ENCODE measurements around the gene SHISA3. TPM values are rescaled to one million over a fixed set of nuclear protein-coding genes. Genes with fewer than 3 reads are reported as not detected.

SHISA3 gene
- total RNA-seq, 1 experiment from 2014 or later: not detected

DNA sequence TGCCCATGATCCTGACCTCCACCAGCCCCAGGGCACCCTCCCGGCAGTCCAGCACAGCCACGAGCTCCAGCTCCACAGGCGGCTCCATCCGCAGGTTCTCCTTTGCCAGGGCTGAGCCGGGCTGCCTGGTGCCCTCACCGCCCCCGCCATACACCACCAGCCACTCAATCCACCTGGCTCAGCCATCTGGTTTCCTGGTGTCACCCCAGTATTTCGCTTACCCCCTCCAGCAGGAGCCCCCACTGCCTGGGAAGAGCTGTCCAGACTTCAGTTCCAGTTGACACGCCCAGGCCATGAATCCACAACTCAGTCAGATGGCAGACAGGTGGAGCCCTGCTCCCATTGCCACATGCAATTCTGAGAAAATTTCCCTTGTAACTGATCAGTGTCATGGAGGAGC, 3.9 kb downstream of the SHISA3 start:
- no peak for DNase-seq
- intact Hi-C loops (cut with micrococcal nuclease; ENCODE audit: unreplicated experiment): no loop called here
- Mint-ChIP-seq H3K27me3 (ENCODE audit: unreplicated experiment) (peaks cover 49% of the 10 kb centered on the region), H3K27ac (ENCODE audit: unreplicated experiment) (no peak overlapping the region), H3K4me1 (ENCODE audit: low read depth, unreplicated experiment) (no peaks in the 10 kb centered on the region), H3K36me3 (ENCODE audit: insufficient read depth, unreplicated experiment) (no peaks in the 10 kb centered on the region), H3K9me3 (ENCODE audit: low read depth, unreplicated experiment) (no peaks in the 10 kb centered on the region), H3K4me3 (ENCODE audit: low read depth, unreplicated experiment) (no peak overlapping the region)
- TF ChIP-seq, protein P1, sequence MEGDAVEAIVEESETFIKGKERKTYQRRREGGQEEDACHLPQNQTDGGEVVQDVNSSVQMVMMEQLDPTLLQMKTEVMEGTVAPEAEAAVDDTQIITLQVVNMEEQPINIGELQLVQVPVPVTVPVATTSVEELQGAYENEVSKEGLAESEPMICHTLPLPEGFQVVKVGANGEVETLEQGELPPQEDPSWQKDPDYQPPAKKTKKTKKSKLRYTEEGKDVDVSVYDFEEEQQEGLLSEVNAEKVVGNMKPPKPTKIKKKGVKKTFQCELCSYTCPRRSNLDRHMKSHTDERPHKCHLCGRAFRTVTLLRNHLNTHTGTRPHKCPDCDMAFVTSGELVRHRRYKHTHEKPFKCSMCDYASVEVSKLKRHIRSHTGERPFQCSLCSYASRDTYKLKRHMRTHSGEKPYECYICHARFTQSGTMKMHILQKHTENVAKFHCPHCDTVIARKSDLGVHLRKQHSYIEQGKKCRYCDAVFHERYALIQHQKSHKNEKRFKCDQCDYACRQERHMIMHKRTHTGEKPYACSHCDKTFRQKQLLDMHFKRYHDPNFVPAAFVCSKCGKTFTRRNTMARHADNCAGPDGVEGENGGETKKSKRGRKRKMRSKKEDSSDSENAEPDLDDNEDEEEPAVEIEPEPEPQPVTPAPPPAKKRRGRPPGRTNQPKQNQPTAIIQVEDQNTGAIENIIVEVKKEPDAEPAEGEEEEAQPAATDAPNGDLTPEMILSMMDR (IDR thresholded peaks at IDR 0.05; ENCODE audit: unreplicated experiment): no peak
- BruUV-seq (replicated peaks): no TSS peak
- CTCF ChIA-PET: interaction anchor here (0.8 kb wide), 1 partner anchor 16 kb away, joined by 5 read pairs; no protein-coding TSS in a partner anchor

DNA sequence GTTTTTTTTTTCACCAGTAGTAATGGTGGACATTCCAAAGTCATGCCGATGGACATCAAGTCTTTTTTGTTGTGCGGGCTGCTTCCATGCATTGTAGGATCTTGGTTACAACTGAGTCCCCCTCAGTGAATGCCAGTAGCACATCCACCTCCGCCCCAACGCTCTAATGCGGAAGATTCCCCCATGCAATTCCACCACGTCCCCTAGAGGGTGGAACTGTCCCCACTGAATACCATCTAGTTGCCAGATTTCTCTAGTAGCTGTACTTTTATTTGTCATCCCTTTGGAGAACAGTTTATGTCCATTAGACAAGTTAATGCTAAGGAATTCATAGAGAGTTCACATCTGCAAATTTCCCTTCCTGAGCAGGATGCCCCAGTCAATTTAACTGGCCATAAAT, 6.7 kb downstream of the SHISA3 start:
- no TSS peak for BruUV-seq (replicated peaks)
- Mint-ChIP-seq H3K27me3 (ENCODE audit: unreplicated experiment) (peaks cover 28% of the 10 kb centered on the region), H3K36me3 (ENCODE audit: insufficient read depth, unreplicated experiment) (no peaks in the 10 kb centered on the region), H3K4me3 (ENCODE audit: low read depth, unreplicated experiment) (no peak overlapping the region), H3K9me3 (ENCODE audit: low read depth, unreplicated experiment) (no peaks in the 10 kb centered on the region), H3K4me1 (ENCODE audit: low read depth, unreplicated experiment) (no peaks in the 10 kb centered on the region), H3K27ac (ENCODE audit: unreplicated experiment) (no peak overlapping the region)
- intact Hi-C loops (cut with micrococcal nuclease; ENCODE audit: unreplicated experiment): no loop called here
- CTCF ChIA-PET: interaction anchor here (0.7 kb wide), 1 partner anchor 1447 kb away, joined by 3 read pairs; no protein-coding TSS in a partner anchor
- TF ChIP-seq, protein P1 (IDR thresholded peaks at IDR 0.05; ENCODE audit: unreplicated experiment): no peak
- no peak for DNase-seq

DNA sequence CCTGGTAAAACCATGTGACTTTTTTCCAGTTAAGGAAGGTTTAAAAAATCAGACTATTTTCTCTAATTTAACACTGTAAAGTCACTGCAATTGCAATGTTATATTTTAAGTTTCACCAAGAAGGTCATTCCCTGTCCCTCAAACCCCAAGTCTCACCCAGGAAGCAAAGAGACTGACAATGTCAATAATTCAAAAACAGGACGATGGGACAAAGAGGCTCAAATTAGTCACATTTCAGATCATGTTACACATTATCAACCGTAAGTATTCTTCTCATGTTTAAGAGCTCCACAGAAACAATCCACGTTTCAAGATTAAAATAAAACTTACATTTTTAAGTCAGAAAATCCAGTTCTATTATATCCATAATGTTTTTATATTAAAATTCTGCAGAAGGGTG, 13.2 kb downstream of the SHISA3 start:
- DNase-seq: no peak
- intact Hi-C loops (cut with micrococcal nuclease; ENCODE audit: unreplicated experiment): no loop called here
- CTCF ChIA-PET: no interaction called here
- no peaks in the 10 kb centered on the region for H3K36me3 Mint-ChIP-seq (ENCODE audit: insufficient read depth, unreplicated experiment)
- TF ChIP-seq, protein P1 (IDR thresholded peaks at IDR 0.05; ENCODE audit: unreplicated experiment): no peak
- no peaks in the 10 kb centered on the region for H3K4me1 Mint-ChIP-seq (ENCODE audit: low read depth, unreplicated experiment)
- H3K9me3 Mint-ChIP-seq (ENCODE audit: low read depth, unreplicated experiment): no peaks in the 10 kb centered on the region
- BruUV-seq (replicated peaks): no TSS peak
- H3K27ac Mint-ChIP-seq (ENCODE audit: unreplicated experiment): no peak overlapping the region
- H3K4me3 Mint-ChIP-seq (ENCODE audit: low read depth, unreplicated experiment): no peak overlapping the region
- H3K27me3 Mint-ChIP-seq (ENCODE audit: unreplicated experiment): no peaks in the 10 kb centered on the region

DNA sequence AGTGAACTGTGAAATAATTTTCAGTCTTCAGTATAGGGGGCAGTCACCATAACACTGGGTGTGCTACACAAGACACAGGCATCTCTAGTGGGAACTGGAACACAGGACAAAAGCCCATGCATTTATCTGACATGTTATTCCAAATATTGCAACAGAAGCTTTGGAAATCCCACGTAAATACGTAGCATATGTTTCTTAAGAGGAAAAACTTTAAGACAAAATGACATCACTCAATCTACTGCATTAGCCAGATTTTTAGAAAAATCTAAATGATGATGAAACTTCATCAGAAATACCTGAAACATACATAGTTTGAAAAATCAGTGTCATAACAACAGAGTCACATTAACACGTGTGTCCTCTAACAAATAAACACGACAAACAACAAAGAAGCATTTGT, 14.5 kb downstream of the SHISA3 start:
- Mint-ChIP-seq H3K4me1 (ENCODE audit: low read depth, unreplicated experiment) (no peaks in the 10 kb centered on the region), H3K4me3 (ENCODE audit: low read depth, unreplicated experiment) (no peak overlapping the region), H3K27ac (ENCODE audit: unreplicated experiment) (no peak overlapping the region), H3K9me3 (ENCODE audit: low read depth, unreplicated experiment) (no peaks in the 10 kb centered on the region), H3K36me3 (ENCODE audit: insufficient read depth, unreplicated experiment) (no peaks in the 10 kb centered on the region), H3K27me3 (ENCODE audit: unreplicated experiment) (no peaks in the 10 kb centered on the region)
- CTCF ChIA-PET: no interaction called here
- TF ChIP-seq, protein P1 (IDR thresholded peaks at IDR 0.05; ENCODE audit: unreplicated experiment): no peak
- BruUV-seq (replicated peaks): no TSS peak
- no peak for DNase-seq
- intact Hi-C loops (cut with micrococcal nuclease; ENCODE audit: unreplicated experiment): no loop called here

Measured in Calu3 (cell line).